Effector memory CD4-positive, alpha-beta T cell (primary cell): ENCODE results near the gene NAT14.

Experiments used
- DNase-seq, 3 donors: peaks; one replicate each; pipeline ENCODE4 v3.0.0-alpha.2; 2020
- H3K27ac ChIP-seq: 2 replicates; pipeline ENCODE4 v1.7.0; 2013; ENCODE audit warnings: mild to moderate bottlenecking, low read length, moderate library complexity; ENCODE audit not compliant: insufficient read depth, poor library complexity, severe bottlenecking
- H3K27me3 ChIP-seq: replicated peaks from 2 replicates; pipeline ENCODE4 v1.7.0; 2013; ENCODE audit warnings: mild to moderate bottlenecking, low read length; ENCODE audit not compliant: insufficient read depth, control insufficient read depth, poor library complexity, severe bottlenecking
- H3K36me3 ChIP-seq: 2 replicates; pipeline ENCODE4 v1.7.0; 2013; ENCODE audit warnings: mild to moderate bottlenecking, low read length, moderate library complexity; ENCODE audit not compliant: control insufficient read depth, insufficient read depth
- H3K4me1 ChIP-seq: 2 replicates; pipeline ENCODE4 v1.7.0; 2013; ENCODE audit warnings: low read length, mild to moderate bottlenecking; ENCODE audit not compliant: control insufficient read depth, insufficient read depth, poor library complexity, severe bottlenecking
- H3K4me3 ChIP-seq: 2 replicates; pipeline ENCODE4 v1.7.0; 2013; ENCODE audit warnings: low read length, low read depth, mild to moderate bottlenecking; ENCODE audit not compliant: insufficient read depth, poor library complexity, severe bottlenecking
- H3K9me3 ChIP-seq: 2 replicates; pipeline ENCODE4 v1.7.0; 2013; ENCODE audit warnings: mild to moderate bottlenecking, low read length, moderate library complexity; ENCODE audit not compliant: control insufficient read depth

Gene NAT14

GRCh38 chr19:55487924-55488687, 3.1 kb downstream of the NAT14 start, which contains the start of gene SSC5D:
Gene SSC5D, plus strand, starts transcription at chr19:55488436. Its CDS starts 154 bp downstream, at chr19:55488590.
- H3K4me1 ChIP-seq, result peaks cover 19% of the 10 kb centered on the region
- no peak for DNase-seq
- no peaks in the 10 kb centered on the region for H3K27me3 ChIP-seq
- H3K36me3 ChIP-seq, result peaks cover 4% of the 10 kb centered on the region
- H3K27ac ChIP-seq, result no peak within 1 kb of the TSS
- H3K9me3 ChIP-seq, result no peaks in the 10 kb centered on the region
- H3K4me3 ChIP-seq, result no peak within 1 kb of the TSS

GRCh38 chr19:55488986-55489710, 4.2 kb downstream of the NAT14 start:
- no peaks in the 10 kb centered on the region for H3K27me3 ChIP-seq
- H3K36me3 ChIP-seq, result no peaks in the 10 kb centered on the region
- no peak overlapping the region for H3K4me3 ChIP-seq
- DNase-seq, result no peak
- no peaks in the 10 kb centered on the region for H3K9me3 ChIP-seq
- H3K27ac ChIP-seq, result no peak overlapping the region
- H3K4me1 ChIP-seq, result peaks cover 13% of the 10 kb centered on the region

GRCh38 chr19:55489711-55490477, 4.9 kb downstream of the NAT14 start:
- H3K4me1 ChIP-seq, result peaks cover 6% of the 10 kb centered on the region
- no peak for DNase-seq
- H3K36me3 ChIP-seq, result no peaks in the 10 kb centered on the region
- H3K27ac ChIP-seq, result no peak overlapping the region
- H3K4me3 ChIP-seq, result no peak overlapping the region
- no peaks in the 10 kb centered on the region for H3K9me3 ChIP-seq
- no peaks in the 10 kb centered on the region for H3K27me3 ChIP-seq

GRCh38 chr19:55490478-55491432, 5.8 kb downstream of the NAT14 start:
- no peaks in the 10 kb centered on the region for H3K36me3 ChIP-seq
- no peak for DNase-seq
- H3K9me3 ChIP-seq, result no peaks in the 10 kb centered on the region
- H3K4me1 ChIP-seq, result no peaks in the 10 kb centered on the region
- H3K27me3 ChIP-seq, result no peaks in the 10 kb centered on the region
- no peak overlapping the region for H3K27ac ChIP-seq
- H3K4me3 ChIP-seq, result no peak overlapping the region

GRCh38 chr19:55491546-55492360, 6.8 kb downstream of the NAT14 start:
- Histone ChIP-seq H3K36me3 (no peaks in the 10 kb centered on the region), H3K4me3 (no peak overlapping the region), H3K27me3 (no peaks in the 10 kb centered on the region), H3K27ac (no peak overlapping the region), H3K9me3 (no peaks in the 10 kb centered on the region), H3K4me1 (no peaks in the 10 kb centered on the region)
- no peak for DNase-seq

GRCh38 chr19:55492362-55492944, 7.5 kb downstream of the NAT14 start:
- Histone ChIP-seq H3K4me1 (no peaks in the 10 kb centered on the region), H3K27me3 (no peaks in the 10 kb centered on the region), H3K4me3 (no peak overlapping the region), H3K9me3 (no peaks in the 10 kb centered on the region), H3K27ac (no peak overlapping the region), H3K36me3 (no peaks in the 10 kb centered on the region)
- DNase-seq, result no peak

GRCh38 chr19:55493052-55493644, 8.2 kb downstream of the NAT14 start:
- Histone ChIP-seq H3K4me3 (no peak overlapping the region), H3K4me1 (no peaks in the 10 kb centered on the region), H3K9me3 (no peaks in the 10 kb centered on the region), H3K36me3 (no peaks in the 10 kb centered on the region), H3K27ac (no peak overlapping the region), H3K27me3 (no peaks in the 10 kb centered on the region)
- DNase-seq, result no peak

GRCh38 chr19:55493645-55494171, 8.7 kb downstream of the NAT14 start:
- DNase-seq, result no peak
- Histone ChIP-seq H3K4me1 (no peaks in the 10 kb centered on the region), H3K27me3 (no peaks in the 10 kb centered on the region), H3K36me3 (no peaks in the 10 kb centered on the region), H3K9me3 (no peaks in the 10 kb centered on the region), H3K27ac (no peak overlapping the region), H3K4me3 (no peak overlapping the region)
